Prostate gland (tissue), 2 donors: Measurements from ENCODE around the gene PRICKLE3.

ENCODE experiments used
- POLR2A ChIP-seq: fragments of 450-650 bp; IDR thresholded peaks from one replicate; pipeline ENCODE4 v1.6.1; 2016; ENCODE audit warnings: antibody characterized with exemption, mild to moderate bottlenecking
- POLR2AphosphoS5 ChIP-seq: sonication (generic); formaldehyde crosslinking; IDR thresholded peaks from one replicate; pipeline ENCODE4 v1.6.1; 2017; ENCODE audit warnings: antibody characterized with exemption
- TF ChIP-seq, protein P1 (sequence below), 4 experiments: fragments of 200-600 bp in 2 of 4; fragments of 450-650 bp in 2 of 4; sonication (generic) in 2 of 4; IDR thresholded peaks; 1 replicate in 3 of 4; 2 replicates in 1 of 4; pipeline ENCODE4 v1.5.1; 2016 to 2019; ENCODE audit warnings: antibody characterized with exemption in 4 of 4, mild to moderate bottlenecking in 2 of 4, moderate library complexity in 2 of 4

DNA sequence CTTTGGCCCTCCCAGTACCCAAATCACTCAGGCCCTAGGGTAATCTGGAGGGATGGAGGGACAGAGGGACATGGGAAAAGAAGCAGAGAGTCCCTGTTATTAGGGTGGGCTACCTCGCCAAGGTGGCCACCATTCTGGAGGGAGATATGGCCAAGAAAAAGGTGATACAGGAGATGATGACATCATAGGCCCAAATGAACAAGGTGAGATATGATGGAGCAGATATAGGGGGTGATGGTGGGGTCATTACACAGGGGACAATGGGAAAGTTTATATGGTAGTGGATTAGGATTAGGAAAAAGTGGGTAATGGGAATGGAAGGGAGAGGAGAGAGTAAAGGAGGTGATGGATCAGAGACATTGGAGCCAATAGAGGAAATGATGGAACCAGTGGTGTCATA is 26.7 kb upstream of the PRICKLE3 start:
- TF ChIP-seq, protein P1, sequence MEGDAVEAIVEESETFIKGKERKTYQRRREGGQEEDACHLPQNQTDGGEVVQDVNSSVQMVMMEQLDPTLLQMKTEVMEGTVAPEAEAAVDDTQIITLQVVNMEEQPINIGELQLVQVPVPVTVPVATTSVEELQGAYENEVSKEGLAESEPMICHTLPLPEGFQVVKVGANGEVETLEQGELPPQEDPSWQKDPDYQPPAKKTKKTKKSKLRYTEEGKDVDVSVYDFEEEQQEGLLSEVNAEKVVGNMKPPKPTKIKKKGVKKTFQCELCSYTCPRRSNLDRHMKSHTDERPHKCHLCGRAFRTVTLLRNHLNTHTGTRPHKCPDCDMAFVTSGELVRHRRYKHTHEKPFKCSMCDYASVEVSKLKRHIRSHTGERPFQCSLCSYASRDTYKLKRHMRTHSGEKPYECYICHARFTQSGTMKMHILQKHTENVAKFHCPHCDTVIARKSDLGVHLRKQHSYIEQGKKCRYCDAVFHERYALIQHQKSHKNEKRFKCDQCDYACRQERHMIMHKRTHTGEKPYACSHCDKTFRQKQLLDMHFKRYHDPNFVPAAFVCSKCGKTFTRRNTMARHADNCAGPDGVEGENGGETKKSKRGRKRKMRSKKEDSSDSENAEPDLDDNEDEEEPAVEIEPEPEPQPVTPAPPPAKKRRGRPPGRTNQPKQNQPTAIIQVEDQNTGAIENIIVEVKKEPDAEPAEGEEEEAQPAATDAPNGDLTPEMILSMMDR (IDR thresholded peaks at IDR 0.05), result no peak
- TF ChIP-seq POLR2A (no peak), POLR2AphosphoS5 (no peak)
